Mucosa of rectum (tissue), 2 donors: Measurements from ENCODE around the gene CHMP3.
A peak's percentile ranks its signal among the peaks of the same experiment; 100 is the strongest.
"Not testable (repeated sequence)": the region's sequence is repeated elsewhere in the genome, so short reads cannot be mapped to it uniquely, and the experiment has no call there.

Experiments used
- H3K27ac ChIP-seq, 2 donors: one replicate each; pipeline ENCODE4 v1.7.0; 2013; ENCODE audit warnings: inconsistent platforms in 2 of 2, low read depth in 2 of 2, low read length in 2 of 2
- H3K27me3 ChIP-seq, 2 donors: one replicate each; pipeline ENCODE4 v1.7.0; 2013; ENCODE audit warnings: low read length in 2 of 2; ENCODE audit not compliant: control insufficient read depth in 2 of 2, insufficient read depth in 2 of 2
- H3K36me3 ChIP-seq, 2 donors: one replicate each; pipeline ENCODE4 v1.7.0; 2013; ENCODE audit warnings: low read length in 2 of 2; ENCODE audit not compliant: control insufficient read depth in 2 of 2, insufficient read depth in 2 of 2
- H3K4me1 ChIP-seq, 2 donors: one replicate each; pipeline ENCODE4 v1.7.0; 2013; ENCODE audit warnings: low read length in 2 of 2, mild to moderate bottlenecking in 1 of 2; ENCODE audit not compliant: control insufficient read depth in 2 of 2, insufficient read depth in 2 of 2
- H3K4me3 ChIP-seq, 2 donors: one replicate each; pipeline ENCODE4 v1.7.0; 2013; ENCODE audit warnings: low read length in 2 of 2
- H3K9ac ChIP-seq, 2 donors: one replicate each; pipeline ENCODE4 v1.7.0; 2013; ENCODE audit warnings: low read length in 2 of 2, low read depth in 1 of 2, mild to moderate bottlenecking in 1 of 2
- H3K9me3 ChIP-seq, 2 donors: one replicate each; pipeline ENCODE4 v1.7.0; 2013; ENCODE audit warnings: low read length in 2 of 2; ENCODE audit not compliant: control insufficient read depth in 2 of 2
- donor health status: healthy.
- donor health status: Normal muscosa, but diverticular disease.

CHMP3 gene

DNA sequence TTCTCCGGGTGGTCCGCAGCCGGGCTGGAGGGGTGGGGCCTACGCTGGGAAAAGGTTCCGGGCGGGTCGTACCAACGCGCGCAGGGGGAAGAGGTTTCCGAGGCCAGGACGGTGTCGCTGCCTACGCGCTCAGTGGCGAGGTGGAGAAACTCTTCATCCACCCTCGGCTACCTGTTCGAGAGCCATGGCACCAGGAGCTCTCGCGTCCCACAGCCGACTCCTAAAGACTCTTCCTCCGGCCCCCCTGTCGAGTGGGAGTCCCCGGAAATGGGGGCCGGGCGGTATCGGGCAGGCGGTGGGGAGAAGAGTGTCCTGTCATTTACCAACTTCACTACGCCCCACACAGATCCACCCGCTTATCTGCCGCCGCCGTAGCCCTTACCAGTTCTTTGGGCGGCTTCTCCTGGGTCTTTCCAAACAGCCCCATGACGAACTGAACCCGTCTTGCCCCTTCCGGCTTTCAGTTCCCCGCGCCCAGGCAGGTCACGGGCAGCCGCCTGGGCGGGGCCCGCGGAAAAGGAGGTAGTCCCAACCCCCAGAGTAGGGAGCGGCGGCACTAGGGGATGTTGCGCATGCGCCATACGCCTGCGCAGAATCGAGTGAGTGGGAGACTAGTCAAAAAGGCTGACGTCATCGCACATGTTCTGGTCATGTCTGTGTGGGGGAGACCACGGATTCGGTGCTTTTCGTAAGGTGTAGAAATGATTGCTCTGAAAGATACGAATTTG, at the start of gene CHMP3:
TSS of gene CHMP3 (minus strand) at position 522 of the 728 bp plus-strand sequence. CDS start at position 427, 95 bp downstream.
- H3K27me3 ChIP-seq, result no peaks in the 10 kb centered on the region
- H3K4me1 ChIP-seq, result peaks cover 12 to 17% of the 10 kb centered on the region in 2 donors
- peaks cover 0 to 3% of the 10 kb centered on the region in 2 donors for H3K36me3 ChIP-seq
- peak within 1 kb of the TSS; percentile 96 to 98 for H3K9ac ChIP-seq
- peak within 1 kb of the TSS; percentile 97 to 98 for H3K4me3 ChIP-seq
- H3K27ac ChIP-seq, result peak within 1 kb of the TSS; percentile 99
- no peaks in the 10 kb centered on the region for H3K9me3 ChIP-seq

DNA sequence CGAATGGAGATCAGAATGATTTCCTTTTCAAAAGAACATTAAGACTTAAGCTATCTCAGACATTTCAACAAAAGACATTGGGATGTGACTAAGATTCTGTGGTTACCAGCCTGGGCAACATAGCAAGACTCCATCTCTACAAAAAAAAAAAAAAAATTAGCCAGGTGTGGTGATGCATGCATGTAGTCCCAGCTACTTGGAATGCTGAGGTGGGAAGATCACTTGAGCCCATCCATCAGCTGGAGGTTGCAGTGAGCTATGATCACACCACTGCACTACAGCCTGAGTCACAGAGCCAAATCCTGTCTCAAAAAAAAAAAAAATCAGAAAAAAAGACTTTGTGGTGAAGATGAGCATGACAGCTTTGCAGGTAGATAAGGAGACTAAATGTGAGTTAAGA, 47.6 kb upstream of the CHMP3 start:
- Histone ChIP-seq H3K9me3 (no peaks in the 10 kb centered on the region), H3K27ac (no peak overlapping the region), H3K4me1 (no peaks in the 10 kb centered on the region), H3K27me3 (no peaks in the 10 kb centered on the region), H3K9ac (no peak overlapping the region), H3K4me3 (no peak overlapping the region), H3K36me3 (peaks cover 23 to 56% of the 10 kb centered on the region in 2 donors)

DNA sequence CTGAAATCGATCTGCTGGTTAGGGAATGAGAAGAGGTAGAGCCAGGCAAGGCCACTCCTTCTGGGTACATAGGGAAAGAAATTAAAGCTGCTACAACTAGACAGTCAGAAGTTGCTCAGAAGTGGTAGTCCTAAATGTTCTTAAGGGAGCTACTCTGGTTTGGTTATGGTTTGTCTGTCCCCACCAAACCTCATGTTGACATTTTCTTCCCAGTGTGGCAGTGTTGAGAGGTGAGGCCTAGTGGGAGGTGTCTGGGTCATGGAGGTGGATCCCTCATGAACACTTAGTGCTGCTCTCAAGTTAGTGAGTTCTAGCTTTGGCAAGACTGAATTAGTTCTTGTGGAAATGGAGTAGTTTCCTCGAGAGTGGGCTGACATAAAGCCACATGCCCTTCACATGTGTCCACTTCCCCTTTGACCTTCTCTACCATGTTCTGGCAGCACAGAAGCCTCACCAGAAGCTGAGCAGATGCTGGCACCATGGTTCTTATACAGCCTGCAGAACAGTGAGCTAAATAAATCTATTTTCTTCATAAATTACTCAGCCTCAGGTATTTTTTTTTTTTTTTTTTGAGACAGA, 45.7 kb upstream of the CHMP3 start:
- Histone ChIP-seq H3K4me3 (no peak overlapping the region), H3K27ac (no peak overlapping the region), H3K36me3 (peaks cover 21 to 63% of the 10 kb centered on the region in 2 donors), H3K9ac (no peak overlapping the region), H3K27me3 (no peaks in the 10 kb centered on the region), H3K4me1 (no peaks in the 10 kb centered on the region), H3K9me3 (no peaks in the 10 kb centered on the region)

DNA sequence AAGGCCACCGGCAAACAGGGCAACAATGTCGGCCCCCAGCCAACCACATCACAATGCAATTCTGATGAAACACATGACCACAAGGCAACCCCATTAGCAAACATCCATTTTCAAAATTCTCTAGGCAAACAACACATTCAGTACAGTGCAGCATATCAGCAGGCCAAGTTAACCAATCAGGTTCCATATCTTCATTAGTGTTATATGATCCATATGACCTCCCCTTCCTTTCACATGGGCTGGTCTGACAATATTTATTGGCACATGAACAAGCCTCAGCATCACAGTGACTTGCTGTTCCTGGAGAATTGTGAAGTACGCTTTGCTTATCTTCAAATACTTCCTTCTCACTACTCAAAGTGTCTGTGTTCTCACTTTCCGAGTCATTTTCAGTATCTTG, 40.7 kb upstream of the CHMP3 start:
- Histone ChIP-seq H3K4me3 (peak overlapping the region in 1 of 2 donors; percentile 28), H3K9me3 (no peaks in the 10 kb centered on the region), H3K27ac (no peak overlapping the region), H3K9ac (no peak overlapping the region), H3K4me1 (no peaks in the 10 kb centered on the region), H3K36me3 (peaks cover 14 to 35% of the 10 kb centered on the region in 2 donors), H3K27me3 (no peaks in the 10 kb centered on the region)

DNA sequence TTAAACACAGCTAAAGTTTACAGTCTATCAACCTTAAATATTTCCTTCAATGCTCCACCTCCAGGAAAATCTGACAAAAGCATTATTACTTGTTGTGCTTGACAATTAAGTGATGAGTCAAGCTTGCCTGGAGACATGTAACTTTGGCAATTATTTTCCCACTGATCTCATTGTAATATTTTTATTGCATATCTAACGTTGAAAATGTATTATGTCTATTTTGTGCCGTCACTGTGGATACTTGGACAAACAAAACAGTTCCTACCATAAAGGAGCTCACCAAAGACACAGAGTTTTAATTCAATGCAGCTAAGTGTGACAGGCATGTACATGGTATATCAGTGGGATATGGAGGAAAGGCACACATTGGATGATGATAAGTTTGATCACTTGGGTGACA, 35.7 kb upstream of the CHMP3 start:
- Histone ChIP-seq H3K9me3 (no peaks in the 10 kb centered on the region), H3K27me3 (no peaks in the 10 kb centered on the region), H3K27ac (no peak overlapping the region), H3K4me1 (no peaks in the 10 kb centered on the region), H3K36me3 (peaks cover 4 to 6% of the 10 kb centered on the region in 2 donors), H3K9ac (no peak overlapping the region), H3K4me3 (no peak overlapping the region)

DNA sequence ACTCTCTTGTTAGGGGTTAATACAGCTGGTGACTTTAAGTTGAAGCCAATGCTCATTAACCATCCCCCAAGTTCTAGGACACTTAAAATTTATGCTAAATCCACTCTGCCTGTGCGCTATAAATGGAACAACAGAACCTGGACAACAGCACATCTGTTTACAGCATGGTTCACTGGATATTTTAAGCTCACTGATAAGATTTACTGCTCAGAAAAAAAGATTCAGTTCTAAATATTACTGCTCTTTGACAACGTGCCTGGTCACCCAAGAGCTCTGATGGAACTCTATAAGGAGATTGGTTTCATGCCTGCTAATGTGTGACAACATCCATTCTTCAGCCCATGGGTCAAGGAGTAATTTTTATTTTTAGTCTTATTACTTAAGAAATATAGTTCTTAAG, 32.9 kb upstream of the CHMP3 start:
- H3K27ac ChIP-seq, result no peak overlapping the region

DNA sequence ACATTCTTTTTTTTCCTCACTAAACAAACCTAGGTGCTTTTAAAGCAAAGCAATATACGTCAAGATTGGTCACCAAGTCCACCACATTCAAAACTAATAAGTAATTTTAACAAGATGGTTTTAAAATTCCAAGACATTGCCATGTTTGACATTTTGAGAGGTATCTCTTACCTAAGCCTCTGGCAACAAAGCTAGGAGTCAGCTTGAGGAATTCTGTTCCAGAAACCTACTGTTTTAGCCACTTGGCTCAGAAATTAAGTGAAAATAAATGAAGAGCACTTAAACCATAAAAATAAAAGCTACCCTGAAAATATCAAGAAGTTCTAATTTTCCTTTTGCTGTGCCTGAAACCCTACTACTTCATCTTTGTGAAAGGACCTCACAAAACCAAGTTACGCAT, 30.0 kb upstream of the CHMP3 start:
- H3K9ac ChIP-seq, result no peak overlapping the region
- H3K27ac ChIP-seq, result no peak overlapping the region
- H3K27me3 ChIP-seq, result no peaks in the 10 kb centered on the region
- H3K36me3 ChIP-seq, result no peaks in the 10 kb centered on the region
- H3K4me1 ChIP-seq, result no peaks in the 10 kb centered on the region
- no peak overlapping the region for H3K4me3 ChIP-seq
- H3K9me3 ChIP-seq, result no peaks in the 10 kb centered on the region

More for the DNA sequence above, 32.9 kb upstream of the CHMP3 start:
- Histone ChIP-seq H3K36me3 (no peaks in the 10 kb centered on the region), H3K9me3 (no peaks in the 10 kb centered on the region), H3K9ac (no peak overlapping the region), H3K4me3 (no peak overlapping the region), H3K4me1 (no peaks in the 10 kb centered on the region), H3K27me3 (no peaks in the 10 kb centered on the region)

DNA sequence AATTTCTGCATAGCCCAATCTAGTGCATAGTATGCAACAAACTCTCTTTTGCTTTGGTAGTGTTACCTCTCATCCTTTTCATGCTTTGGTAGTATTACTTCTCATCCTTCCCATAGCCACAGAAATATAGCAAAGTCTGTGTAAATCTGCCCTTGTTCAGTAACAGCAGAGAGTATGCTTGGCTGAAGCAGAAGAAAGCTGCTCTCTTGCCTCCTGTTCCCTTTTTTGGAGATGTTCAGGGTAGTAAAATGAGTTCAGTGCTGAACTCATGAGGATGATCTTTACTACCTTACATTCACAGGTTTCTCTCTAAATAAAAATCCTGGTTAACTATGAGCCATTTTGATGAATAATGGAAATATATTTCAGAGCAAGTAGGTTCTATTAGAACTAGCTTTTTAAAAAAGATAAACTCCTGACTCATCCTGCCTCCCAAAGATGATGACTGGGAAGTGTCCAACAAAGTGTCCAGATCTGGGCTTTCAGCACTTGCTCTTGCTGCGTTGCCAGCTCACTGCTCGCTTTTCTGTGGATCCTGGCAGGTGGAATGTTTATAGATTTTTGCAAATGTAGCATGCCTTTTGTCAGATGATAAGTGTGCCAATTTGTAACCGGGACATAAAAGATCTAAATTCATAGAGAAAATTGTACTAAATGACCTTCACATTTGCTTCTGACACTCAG, 29.4 kb upstream of the CHMP3 start:
- H3K4me3 ChIP-seq, result no peak overlapping the region
- H3K9ac ChIP-seq, result no peak overlapping the region
- H3K9me3 ChIP-seq, result no peaks in the 10 kb centered on the region
- no peak overlapping the region for H3K27ac ChIP-seq
- no peaks in the 10 kb centered on the region for H3K36me3 ChIP-seq
- no peaks in the 10 kb centered on the region for H3K4me1 ChIP-seq
- H3K27me3 ChIP-seq, result no peaks in the 10 kb centered on the region

DNA sequence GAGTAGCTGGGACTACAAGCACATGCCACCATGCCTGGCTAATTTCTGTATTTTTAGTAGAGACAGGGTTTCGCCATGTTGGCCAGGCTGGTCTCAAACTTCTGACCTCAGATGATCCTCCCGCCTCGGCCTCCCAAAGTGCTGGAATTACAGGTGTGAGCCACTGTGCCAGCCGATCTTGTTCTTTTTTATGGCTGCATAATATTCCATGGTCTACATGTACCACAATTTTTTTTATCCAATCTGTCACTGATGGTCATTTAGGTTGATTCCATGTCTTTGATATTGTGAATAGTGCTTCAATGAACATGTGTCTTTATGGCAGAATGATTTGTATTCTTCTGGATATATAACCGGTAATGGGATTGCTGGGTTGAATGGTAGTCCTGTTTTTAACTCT, 26.5 kb upstream of the CHMP3 start:
- H3K9me3 ChIP-seq, H3K4me3 ChIP-seq, H3K9ac ChIP-seq, H3K4me1 ChIP-seq, H3K27ac ChIP-seq, H3K27me3 ChIP-seq, H3K36me3 ChIP-seq: not testable (repeated sequence)

DNA sequence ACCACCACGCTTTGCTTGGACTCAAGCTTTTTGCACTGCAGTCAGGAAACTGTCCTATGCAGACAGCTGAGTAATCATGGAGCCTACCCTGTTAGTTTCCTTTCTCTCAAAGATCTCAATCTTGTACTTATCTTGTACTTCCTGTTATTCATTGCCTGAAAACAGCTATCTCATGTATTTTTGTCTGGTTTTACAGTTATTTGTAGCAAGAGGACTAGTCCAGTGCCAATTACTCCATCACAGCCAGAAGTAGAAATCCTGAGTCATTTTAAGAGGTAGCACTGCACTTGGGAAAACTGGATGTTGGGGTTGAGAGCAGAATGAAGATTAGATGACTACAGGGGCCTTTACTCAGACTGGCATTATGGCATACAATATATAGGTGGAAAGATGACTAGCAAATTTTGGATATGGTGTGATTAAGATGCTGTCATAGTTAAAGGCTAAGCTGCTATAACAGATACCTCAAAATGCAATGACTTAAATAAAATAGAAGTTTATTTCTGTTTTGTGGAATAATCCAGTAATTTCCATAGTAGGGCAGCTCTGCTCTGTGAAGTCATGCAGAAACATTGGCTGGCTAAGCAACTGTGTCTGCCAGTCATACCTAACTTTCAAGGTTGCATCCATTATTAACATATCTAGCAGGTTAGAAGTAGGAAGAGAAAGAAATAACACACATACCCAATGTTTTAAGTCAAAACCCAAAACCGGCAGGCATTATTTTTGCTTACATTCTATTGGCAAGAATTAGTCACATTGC, 21.1 kb upstream of the CHMP3 start:
- no peaks in the 10 kb centered on the region for H3K9me3 ChIP-seq
- no peaks in the 10 kb centered on the region for H3K27me3 ChIP-seq
- H3K4me1 ChIP-seq, result no peaks in the 10 kb centered on the region
- no peaks in the 10 kb centered on the region for H3K36me3 ChIP-seq
- peak overlapping the region; percentile 13 to 39 for H3K27ac ChIP-seq
- no peak overlapping the region for H3K4me3 ChIP-seq
- H3K9ac ChIP-seq, result no peak overlapping the region
